Glutamatergic neuron (in vitro differentiated cells): ENCODE results near the gene OSBP2. TPM values are rescaled to one million over a fixed set of nuclear protein-coding genes. Genes with fewer than 3 reads are reported as not detected.

Experiments
- DNase-seq: peaks from one replicate; pipeline ENCODE4 v3.0.0; 2022
- H3K27ac Mint-ChIP-seq: one replicate; pipeline ENCODE4 v1.8.0; 2020; ENCODE audit warnings: mild to moderate bottlenecking, mixed read lengths, inconsistent platforms; ENCODE audit not compliant: unreplicated experiment
- H3K27me3 Mint-ChIP-seq: one replicate; pipeline ENCODE4 v1.8.0; 2020; ENCODE audit warnings: mild to moderate bottlenecking, moderate library complexity, mixed read lengths, inconsistent platforms; ENCODE audit not compliant: unreplicated experiment
- H3K36me3 Mint-ChIP-seq: one replicate; pipeline ENCODE4 v1.8.0; 2020; ENCODE audit warnings: mild to moderate bottlenecking, mixed read lengths, inconsistent platforms; ENCODE audit not compliant: unreplicated experiment
- H3K4me1 Mint-ChIP-seq: one replicate; pipeline ENCODE4 v1.8.0; 2020; ENCODE audit warnings: mild to moderate bottlenecking, low read depth, mixed read lengths, inconsistent platforms; ENCODE audit not compliant: unreplicated experiment
- H3K4me3 Mint-ChIP-seq: one replicate; pipeline ENCODE4 v1.8.0; 2020; ENCODE audit warnings: mild to moderate bottlenecking, mixed read lengths, inconsistent platforms; ENCODE audit not compliant: unreplicated experiment
- H3K9me3 Mint-ChIP-seq: one replicate; pipeline ENCODE4 v1.8.0; 2020; ENCODE audit warnings: mild to moderate bottlenecking, moderate library complexity, mixed read lengths, inconsistent platforms; ENCODE audit not compliant: unreplicated experiment
- total RNA-seq: library from RNA; stranded (reverse); fragmentation: NEBNext Ultra II Directional; extraction: Animal tissue kit (Norgen Biotek cat#: 25700); gene quantifications from one replicate; pipeline ENCODE4 v1.2.1, GENCODE V29; 2021; ENCODE audit not compliant: unreplicated experiment
- TF ChIP-seq, protein P1 (sequence below): fragments of 200-600 bp; sonication (generic); IDR thresholded peaks from one replicate; pipeline ENCODE4 v1.5.0; 2021; ENCODE audit not compliant: partially characterized antibody, unreplicated experiment

The OSBP2 gene
- total RNA-seq, 1 donor from 2014 or later: 18.3 TPM

DNA sequence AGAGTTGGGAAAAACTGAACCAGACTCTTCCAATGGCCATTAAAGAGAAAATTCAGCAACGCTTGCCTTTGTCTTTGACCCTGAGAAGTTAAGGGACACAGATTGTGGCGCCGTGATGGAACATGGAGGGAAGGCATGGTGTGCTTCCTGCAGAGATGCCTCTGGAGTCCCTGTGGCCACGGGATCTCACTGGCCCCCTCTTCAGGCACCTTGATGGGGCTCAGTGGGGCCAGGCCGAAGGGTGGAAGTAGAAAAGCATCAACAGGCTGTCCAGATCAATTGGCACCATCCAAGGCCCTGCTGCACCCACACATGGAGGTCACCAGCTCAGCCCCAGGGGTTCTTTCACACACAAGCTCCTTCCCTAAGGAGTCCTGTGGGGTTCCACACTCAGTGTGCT lies 231.0 kb downstream of the OSBP2 start:
- DNase-seq: no peak
- peaks cover 2% of the 10 kb centered on the region for H3K9me3 Mint-ChIP-seq
- TF ChIP-seq, protein P1, sequence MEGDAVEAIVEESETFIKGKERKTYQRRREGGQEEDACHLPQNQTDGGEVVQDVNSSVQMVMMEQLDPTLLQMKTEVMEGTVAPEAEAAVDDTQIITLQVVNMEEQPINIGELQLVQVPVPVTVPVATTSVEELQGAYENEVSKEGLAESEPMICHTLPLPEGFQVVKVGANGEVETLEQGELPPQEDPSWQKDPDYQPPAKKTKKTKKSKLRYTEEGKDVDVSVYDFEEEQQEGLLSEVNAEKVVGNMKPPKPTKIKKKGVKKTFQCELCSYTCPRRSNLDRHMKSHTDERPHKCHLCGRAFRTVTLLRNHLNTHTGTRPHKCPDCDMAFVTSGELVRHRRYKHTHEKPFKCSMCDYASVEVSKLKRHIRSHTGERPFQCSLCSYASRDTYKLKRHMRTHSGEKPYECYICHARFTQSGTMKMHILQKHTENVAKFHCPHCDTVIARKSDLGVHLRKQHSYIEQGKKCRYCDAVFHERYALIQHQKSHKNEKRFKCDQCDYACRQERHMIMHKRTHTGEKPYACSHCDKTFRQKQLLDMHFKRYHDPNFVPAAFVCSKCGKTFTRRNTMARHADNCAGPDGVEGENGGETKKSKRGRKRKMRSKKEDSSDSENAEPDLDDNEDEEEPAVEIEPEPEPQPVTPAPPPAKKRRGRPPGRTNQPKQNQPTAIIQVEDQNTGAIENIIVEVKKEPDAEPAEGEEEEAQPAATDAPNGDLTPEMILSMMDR: no peak
- H3K27ac Mint-ChIP-seq: no peak overlapping the region
- H3K4me3 Mint-ChIP-seq: no peak overlapping the region
- H3K4me1 Mint-ChIP-seq: peaks cover 3% of the 10 kb centered on the region
- peaks cover 3% of the 10 kb centered on the region for H3K27me3 Mint-ChIP-seq
- H3K36me3 Mint-ChIP-seq: peaks cover 5% of the 10 kb centered on the region

DNA sequence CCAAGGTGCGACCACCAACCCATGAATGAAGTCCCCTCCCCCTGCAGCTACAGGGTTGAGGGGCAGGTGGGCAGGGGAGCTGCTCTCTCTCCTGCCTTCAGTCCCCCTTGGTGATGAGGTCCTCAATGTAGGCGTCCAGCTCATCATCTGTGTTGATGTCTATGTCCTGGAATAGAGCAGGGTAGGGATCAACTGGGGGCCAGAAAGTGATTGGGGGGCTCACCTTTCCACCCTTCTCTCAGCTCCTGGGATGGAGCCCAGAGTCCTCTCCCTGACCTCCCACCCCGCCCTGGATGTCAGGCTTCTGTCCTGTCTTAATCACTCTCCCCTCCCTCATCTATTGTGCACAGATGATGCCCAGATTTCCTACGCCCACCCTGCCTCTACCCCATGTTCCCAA lies 232.0 kb downstream of the OSBP2 start:
- no peak for DNase-seq
- no peak overlapping the region for H3K4me3 Mint-ChIP-seq
- TF ChIP-seq, protein P1: no peak
- H3K36me3 Mint-ChIP-seq: peaks cover 6% of the 10 kb centered on the region
- peaks cover 6% of the 10 kb centered on the region for H3K27me3 Mint-ChIP-seq
- no peaks in the 10 kb centered on the region for H3K9me3 Mint-ChIP-seq
- no peaks in the 10 kb centered on the region for H3K4me1 Mint-ChIP-seq
- H3K27ac Mint-ChIP-seq: no peak overlapping the region

DNA sequence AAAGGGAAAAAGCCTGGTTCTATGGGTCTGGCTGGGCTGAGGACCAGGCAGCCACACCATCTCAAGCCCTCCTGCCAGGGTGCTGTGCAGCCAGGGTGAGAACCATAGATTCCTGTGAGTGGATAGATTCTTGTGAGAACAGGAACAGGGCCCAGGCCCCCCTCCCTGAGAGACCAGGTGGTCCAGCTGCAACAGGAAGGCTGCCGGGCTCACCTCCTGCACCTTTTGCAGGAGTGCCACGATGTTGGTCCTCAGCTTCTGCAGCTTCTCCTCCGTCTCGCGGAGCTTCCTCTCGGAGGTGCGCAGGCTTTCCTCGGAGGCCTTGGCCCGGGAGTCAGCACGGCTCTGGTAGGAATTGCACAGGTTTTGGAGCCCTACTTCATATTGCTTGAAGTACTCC lies 233.1 kb downstream of the OSBP2 start:
- Mint-ChIP-seq H3K36me3 (peaks cover 6% of the 10 kb centered on the region), H3K27me3 (peaks cover 7% of the 10 kb centered on the region), H3K9me3 (no peaks in the 10 kb centered on the region), H3K27ac (no peak overlapping the region), H3K4me1 (no peaks in the 10 kb centered on the region), H3K4me3 (no peak overlapping the region)
- no peak for DNase-seq
- TF ChIP-seq, protein P1: no peak

DNA sequence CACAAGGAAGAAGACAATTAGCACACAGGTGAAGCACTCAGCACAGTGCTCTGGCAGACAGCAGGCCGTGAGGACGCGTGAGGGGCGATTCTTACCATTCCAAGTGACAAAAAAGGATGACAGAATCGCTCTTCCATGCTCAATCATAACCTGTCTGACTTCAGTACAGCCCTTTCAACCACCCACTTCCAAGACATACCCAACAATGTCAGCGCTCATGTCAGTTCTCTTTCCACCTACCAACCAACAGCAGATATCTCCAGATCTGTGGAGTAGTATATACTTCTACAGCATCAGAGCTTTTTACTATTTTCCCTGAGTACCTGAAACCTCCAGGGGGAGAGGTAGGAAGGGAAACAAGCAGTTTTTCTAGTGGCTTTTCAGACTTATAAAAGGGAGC lies 233.7 kb downstream of the OSBP2 start:
- DNase-seq: no peak

DNA sequence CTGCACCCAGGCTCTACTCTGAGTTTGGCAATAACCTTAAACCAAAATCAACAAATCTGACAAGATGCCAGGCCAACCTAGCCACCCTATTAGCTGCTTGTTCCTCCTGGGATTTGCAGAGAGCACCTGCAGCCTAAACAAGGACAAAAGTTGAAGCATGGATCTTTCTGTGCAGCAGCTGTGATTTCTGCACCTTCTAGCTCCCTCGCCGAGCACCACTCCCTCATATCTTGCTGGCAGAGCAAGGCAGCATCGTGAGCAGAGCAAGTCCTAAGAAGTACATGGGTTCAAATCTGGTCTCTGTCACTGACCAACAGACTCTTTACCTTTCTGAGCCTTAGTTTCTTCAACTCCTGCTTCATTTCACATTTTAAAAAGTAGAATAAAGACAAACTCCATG lies 235.6 kb downstream of the OSBP2 start:
- Mint-ChIP-seq H3K36me3 (peaks cover 12% of the 10 kb centered on the region), H3K27ac (no peak overlapping the region), H3K27me3 (peaks cover 7% of the 10 kb centered on the region), H3K4me3 (no peak overlapping the region), H3K9me3 (no peaks in the 10 kb centered on the region), H3K4me1 (no peaks in the 10 kb centered on the region)
- DNase-seq: no peak
- TF ChIP-seq, protein P1: no peak

More for the DNA sequence above, 233.7 kb downstream of the OSBP2 start:
- Mint-ChIP-seq H3K36me3 (peaks cover 7% of the 10 kb centered on the region), H3K27ac (no peak overlapping the region), H3K27me3 (peaks cover 7% of the 10 kb centered on the region), H3K4me1 (no peaks in the 10 kb centered on the region), H3K4me3 (no peak overlapping the region), H3K9me3 (no peaks in the 10 kb centered on the region)
- TF ChIP-seq, protein P1: no peak
